ENCODE results near the gene RAB11B. TPM values are rescaled to one million over a fixed set of nuclear protein-coding genes. Genes with fewer than 3 reads are reported as not detected.
A peak's percentile ranks its signal among the peaks of the same experiment; 100 is the strongest.

The RAB11B gene
- total and polyA plus RNA-seq, 9 of the 15 experiments (the other 6 are each of a cell fraction or from before 2014, with no cell fraction given), result 0.74 to 71.0 (median 13.8) TPM

- TF ChIP-seq, protein P1, sequence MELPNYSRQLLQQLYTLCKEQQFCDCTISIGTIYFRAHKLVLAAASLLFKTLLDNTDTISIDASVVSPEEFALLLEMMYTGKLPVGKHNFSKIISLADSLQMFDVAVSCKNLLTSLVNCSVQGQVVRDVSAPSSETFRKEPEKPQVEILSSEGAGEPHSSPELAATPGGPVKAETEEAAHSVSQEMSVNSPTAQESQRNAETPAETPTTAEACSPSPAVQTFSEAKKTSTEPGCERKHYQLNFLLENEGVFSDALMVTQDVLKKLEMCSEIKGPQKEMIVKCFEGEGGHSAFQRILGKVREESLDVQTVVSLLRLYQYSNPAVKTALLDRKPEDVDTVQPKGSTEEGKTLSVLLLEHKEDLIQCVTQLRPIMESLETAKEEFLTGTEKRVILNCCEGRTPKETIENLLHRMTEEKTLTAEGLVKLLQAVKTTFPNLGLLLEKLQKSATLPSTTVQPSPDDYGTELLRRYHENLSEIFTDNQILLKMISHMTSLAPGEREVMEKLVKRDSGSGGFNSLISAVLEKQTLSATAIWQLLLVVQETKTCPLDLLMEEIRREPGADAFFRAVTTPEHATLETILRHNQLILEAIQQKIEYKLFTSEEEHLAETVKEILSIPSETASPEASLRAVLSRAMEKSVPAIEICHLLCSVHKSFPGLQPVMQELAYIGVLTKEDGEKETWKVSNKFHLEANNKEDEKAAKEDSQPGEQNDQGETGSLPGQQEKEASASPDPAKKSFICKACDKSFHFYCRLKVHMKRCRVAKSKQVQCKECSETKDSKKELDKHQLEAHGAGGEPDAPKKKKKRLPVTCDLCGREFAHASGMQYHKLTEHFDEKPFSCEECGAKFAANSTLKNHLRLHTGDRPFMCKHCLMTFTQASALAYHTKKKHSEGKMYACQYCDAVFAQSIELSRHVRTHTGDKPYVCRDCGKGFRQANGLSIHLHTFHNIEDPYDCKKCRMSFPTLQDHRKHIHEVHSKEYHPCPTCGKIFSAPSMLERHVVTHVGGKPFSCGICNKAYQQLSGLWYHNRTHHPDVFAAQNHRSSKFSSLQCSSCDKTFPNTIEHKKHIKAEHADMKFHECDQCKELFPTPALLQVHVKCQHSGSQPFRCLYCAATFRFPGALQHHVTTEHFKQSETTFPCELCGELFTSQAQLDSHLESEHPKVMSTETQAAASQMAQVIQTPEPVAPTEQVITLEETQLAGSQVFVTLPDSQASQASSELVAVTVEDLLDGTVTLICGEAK (IDR thresholded peaks at IDR 0.05), result peak; percentile 96
- TF ChIP-seq, protein P1 (CRISPR knock-in tag; IDR thresholded peaks at IDR 0.05), result no peak
- TF ChIP-seq, protein P2, sequence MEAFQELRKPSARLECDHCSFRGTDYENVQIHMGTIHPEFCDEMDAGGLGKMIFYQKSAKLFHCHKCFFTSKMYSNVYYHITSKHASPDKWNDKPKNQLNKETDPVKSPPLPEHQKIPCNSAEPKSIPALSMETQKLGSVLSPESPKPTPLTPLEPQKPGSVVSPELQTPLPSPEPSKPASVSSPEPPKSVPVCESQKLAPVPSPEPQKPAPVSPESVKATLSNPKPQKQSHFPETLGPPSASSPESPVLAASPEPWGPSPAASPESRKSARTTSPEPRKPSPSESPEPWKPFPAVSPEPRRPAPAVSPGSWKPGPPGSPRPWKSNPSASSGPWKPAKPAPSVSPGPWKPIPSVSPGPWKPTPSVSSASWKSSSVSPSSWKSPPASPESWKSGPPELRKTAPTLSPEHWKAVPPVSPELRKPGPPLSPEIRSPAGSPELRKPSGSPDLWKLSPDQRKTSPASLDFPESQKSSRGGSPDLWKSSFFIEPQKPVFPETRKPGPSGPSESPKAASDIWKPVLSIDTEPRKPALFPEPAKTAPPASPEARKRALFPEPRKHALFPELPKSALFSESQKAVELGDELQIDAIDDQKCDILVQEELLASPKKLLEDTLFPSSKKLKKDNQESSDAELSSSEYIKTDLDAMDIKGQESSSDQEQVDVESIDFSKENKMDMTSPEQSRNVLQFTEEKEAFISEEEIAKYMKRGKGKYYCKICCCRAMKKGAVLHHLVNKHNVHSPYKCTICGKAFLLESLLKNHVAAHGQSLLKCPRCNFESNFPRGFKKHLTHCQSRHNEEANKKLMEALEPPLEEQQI (IDR thresholded peaks at IDR 0.05), result no peak
- TF ChIP-seq, protein P3, sequence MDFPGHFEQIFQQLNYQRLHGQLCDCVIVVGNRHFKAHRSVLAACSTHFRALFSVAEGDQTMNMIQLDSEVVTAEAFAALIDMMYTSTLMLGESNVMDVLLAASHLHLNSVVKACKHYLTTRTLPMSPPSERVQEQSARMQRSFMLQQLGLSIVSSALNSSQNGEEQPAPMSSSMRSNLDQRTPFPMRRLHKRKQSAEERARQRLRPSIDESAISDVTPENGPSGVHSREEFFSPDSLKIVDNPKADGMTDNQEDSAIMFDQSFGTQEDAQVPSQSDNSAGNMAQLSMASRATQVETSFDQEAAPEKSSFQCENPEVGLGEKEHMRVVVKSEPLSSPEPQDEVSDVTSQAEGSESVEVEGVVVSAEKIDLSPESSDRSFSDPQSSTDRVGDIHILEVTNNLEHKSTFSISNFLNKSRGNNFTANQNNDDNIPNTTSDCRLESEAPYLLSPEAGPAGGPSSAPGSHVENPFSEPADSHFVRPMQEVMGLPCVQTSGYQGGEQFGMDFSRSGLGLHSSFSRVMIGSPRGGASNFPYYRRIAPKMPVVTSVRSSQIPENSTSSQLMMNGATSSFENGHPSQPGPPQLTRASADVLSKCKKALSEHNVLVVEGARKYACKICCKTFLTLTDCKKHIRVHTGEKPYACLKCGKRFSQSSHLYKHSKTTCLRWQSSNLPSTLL (IDR thresholded peaks at IDR 0.05), result no peak
- TF ChIP-seq CHD1 (IDR thresholded peaks at IDR 0.05; ENCODE audit: low read length) (peak; percentile 100), NFXL1 (CRISPR knock-in tag; IDR thresholded peaks at IDR 0.05) (no peak), NELFE (IDR thresholded peaks at IDR 0.05; ENCODE audit: insufficient read depth, insufficient read length) (no peak), KLF10 (CRISPR knock-in tag; IDR thresholded peaks at IDR 0.05) (no peak), ARHGAP35 (IDR thresholded peaks at IDR 0.05; ENCODE audit: partially characterized antibody) (no peak), CEBPB (tag; IDR thresholded peaks at IDR 0.05) (no peak), VEZF1 (CRISPR knock-in tag; IDR thresholded peaks at IDR 0.05) (peak; percentile 88), CBFA2T3 (IDR thresholded peaks at IDR 0.05) (no peak; the same call in 1 of the 2 replicates)
These were observed at the start of gene RAB11B (continued) for GRCh38 chr19:8389891-8390616.

All from K562 (cell line).